Natural killer cell (primary cell): Measurements from ENCODE around the gene ZDHHC14. TPM values are rescaled to one million over a fixed set of nuclear protein-coding genes. Genes with fewer than 3 reads are reported as not detected.

Experiments used
- ATAC-seq, 3 donors: fragments of 150-1000 bp in 2 of 3; fragments of 200-7000 bp in 1 of 3; cut with Tn5 transposase; 1 replicate in 1 of 3; 2 replicates in 2 of 3; pipeline ENCODE4 v1.10.0; 2021; ENCODE audit warnings: mild to moderate bottlenecking in 2 of 3, moderate library complexity in 2 of 3
- DNase-seq, 2 donors: peaks; one replicate each; pipeline versions ENCODE4 v3.0.0 to v3.0.0-alpha.2; 2013 to 2021; ENCODE audit warnings: mixed read lengths in 1 of 2
- H3K27ac ChIP-seq: one replicate; pipeline ENCODE4 v1.5.1; 2013; ENCODE audit warnings: mild to moderate bottlenecking, low read length
- H3K27me3 ChIP-seq: one replicate; pipeline ENCODE4 v1.6.1; 2013; ENCODE audit warnings: low read length; ENCODE audit not compliant: control insufficient read depth, insufficient read depth
- H3K36me3 ChIP-seq: one replicate; pipeline ENCODE4 v1.6.1; 2013; ENCODE audit warnings: low read length; ENCODE audit not compliant: control insufficient read depth, insufficient read depth
- H3K4me1 ChIP-seq: one replicate; pipeline ENCODE4 v1.6.1; 2013; ENCODE audit warnings: low read length; ENCODE audit not compliant: control insufficient read depth, insufficient read depth
- H3K4me3 ChIP-seq: one replicate; pipeline ENCODE4 v1.5.1; 2013; ENCODE audit warnings: low read length
- H3K9me3 ChIP-seq: one replicate; pipeline ENCODE4 v1.6.1; 2013; ENCODE audit warnings: low read length; ENCODE audit not compliant: control insufficient read depth, insufficient read depth
- H3K27ac Mint-ChIP-seq, 2 donors: one replicate each; pipeline ENCODE4 v1.8.0; 2022; ENCODE audit warnings: mild to moderate bottlenecking in 2 of 2, mixed read lengths in 2 of 2, moderate library complexity in 1 of 2
- H3K27me3 Mint-ChIP-seq, 2 donors: one replicate each; pipeline ENCODE4 v1.8.0; 2022; ENCODE audit warnings: low read depth in 2 of 2, mixed read lengths in 2 of 2
- H3K36me3 Mint-ChIP-seq: one replicate; pipeline ENCODE4 v1.8.0; 2022; ENCODE audit warnings: mixed read lengths
- H3K4me1 Mint-ChIP-seq, 2 donors: one replicate each; pipeline ENCODE4 v1.8.0; 2022; ENCODE audit warnings: mixed read lengths in 2 of 2
- H3K4me3 Mint-ChIP-seq: one replicate; pipeline ENCODE4 v1.8.0; 2022; ENCODE audit warnings: mild to moderate bottlenecking, moderate library complexity, mixed read lengths
- H3K9me3 Mint-ChIP-seq, 2 donors: one replicate each; pipeline ENCODE4 v1.8.0; 2022; ENCODE audit warnings: mixed read lengths in 2 of 2
- CTCF ChIP-seq: fragments of 200-600 bp; IDR thresholded peaks from one replicate; pipeline ENCODE4 v1.8.0; 2022; ENCODE audit warnings: antibody characterized with exemption
- WGBS: methylation state at CpG from one replicate; pipeline ENCODE4 v1.1.7; 2013; ENCODE audit warnings: missing lambda C conversion rate; ENCODE audit not compliant: insufficient coverage; 5-methylcytosine and 5-hydroxymethylcytosine counted together
- intact Hi-C: fragments of 100-400 bp; cut with micrococcal nuclease; formaldehyde crosslinking; loops from one replicate; pipeline ENCODE4 v1.14.2; 2022
- total RNA-seq, 4 donors: library from RNA; stranded (reverse); fragments of 120-200 nt in 1 of 4; gene quantifications; one replicate each; pipeline versions ENCODE4 v1.2.3 to v1.2.4, GENCODE V29; 2013 to 2022

Gene ZDHHC14
- total RNA-seq, 3 donors from 2014 or later (not counting 1 experiment from before 2014, with no cell fraction given) = 6.7 to 11.3 (median 10.6) TPM

- no peaks in the 10 kb centered on the region for H3K36me3 Mint-ChIP-seq
- intact Hi-C loops = no loop called here
- peaks cover 9% of the 10 kb centered on the region for H3K4me1 ChIP-seq
- H3K36me3 ChIP-seq = no peaks in the 10 kb centered on the region
- H3K27ac ChIP-seq = no peak overlapping the region
- H3K4me3 Mint-ChIP-seq = no peak overlapping the region
- no peak for DNase-seq
- ATAC-seq = no peak
- H3K27me3 ChIP-seq = no peaks in the 10 kb centered on the region
- TF ChIP-seq CTCF = no peak
- H3K4me3 ChIP-seq = no peak overlapping the region
- peak overlapping the region in 1 of 2 donors; percentile 48 for H3K27ac Mint-ChIP-seq
- no peaks in the 10 kb centered on the region for H3K9me3 Mint-ChIP-seq
- peaks cover 9 to 10% of the 10 kb centered on the region in 2 donors for H3K4me1 Mint-ChIP-seq
- H3K27me3 Mint-ChIP-seq = no peaks in the 10 kb centered on the region
- WGBS = 81% methylated on average over 11 of the region's 12 CpGs
- H3K9me3 ChIP-seq = no peaks in the 10 kb centered on the region
Measured at GRCh38 chr6:157607317-157608109, 226.5 kb downstream of the ZDHHC14 start.

DNA sequence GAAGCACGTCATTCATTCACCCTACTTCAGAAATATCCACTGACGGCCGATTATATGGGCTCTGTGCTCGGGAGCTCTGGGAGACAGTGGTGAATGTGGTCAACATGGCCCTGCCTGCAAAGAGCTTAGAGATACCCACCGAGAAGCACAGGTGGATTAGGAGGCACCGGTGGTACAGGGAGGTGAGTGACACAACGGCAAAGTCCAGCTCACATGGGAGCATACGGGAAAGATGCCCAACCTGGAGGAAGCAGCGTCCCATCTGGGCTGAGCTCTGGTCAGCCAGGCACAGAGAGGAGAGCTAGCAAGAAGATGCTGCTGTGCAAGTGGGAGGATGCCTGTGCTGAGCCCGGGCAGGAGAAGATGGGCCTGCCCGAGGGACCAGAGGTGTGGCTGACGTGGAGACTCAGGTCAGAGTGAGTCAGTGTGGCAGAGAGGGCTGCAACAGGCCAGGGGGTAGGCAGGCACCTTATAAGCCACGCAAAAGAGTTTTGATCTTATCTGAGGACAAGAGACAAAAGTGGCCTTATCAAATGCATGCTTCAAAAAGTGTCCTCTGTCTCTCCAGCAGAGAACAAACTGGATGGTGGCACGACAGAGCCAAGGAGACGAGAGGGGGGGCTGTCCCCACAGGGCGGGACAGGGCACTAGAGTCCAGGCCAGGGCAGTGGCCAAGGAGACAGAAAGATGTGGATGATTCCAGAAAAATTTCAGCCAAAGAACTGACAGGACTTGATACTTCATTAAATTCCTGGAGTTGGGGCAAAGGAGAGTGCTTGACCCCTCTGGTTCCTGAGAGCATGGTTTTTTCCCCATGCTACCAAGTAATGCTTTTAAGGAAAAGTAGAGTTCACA lies 227.5 kb downstream of the ZDHHC14 start:
- intact Hi-C loops = no loop called here
- Mint-ChIP-seq H3K4me3 (no peak overlapping the region), H3K4me1 (peaks cover 9 to 10% of the 10 kb centered on the region in 2 donors), H3K36me3 (no peaks in the 10 kb centered on the region), H3K27ac (no peak overlapping the region), H3K9me3 (no peaks in the 10 kb centered on the region), H3K27me3 (no peaks in the 10 kb centered on the region)
- Histone ChIP-seq H3K27me3 (no peaks in the 10 kb centered on the region), H3K4me1 (peaks cover 9% of the 10 kb centered on the region), H3K9me3 (no peaks in the 10 kb centered on the region), H3K4me3 (no peak overlapping the region), H3K27ac (no peak overlapping the region), H3K36me3 (no peaks in the 10 kb centered on the region)
- no peak for TF ChIP-seq CTCF
- WGBS = 88% methylated on average over 16 of the region's 16 CpGs
- DNase-seq (no peak), ATAC-seq (no peak)

DNA sequence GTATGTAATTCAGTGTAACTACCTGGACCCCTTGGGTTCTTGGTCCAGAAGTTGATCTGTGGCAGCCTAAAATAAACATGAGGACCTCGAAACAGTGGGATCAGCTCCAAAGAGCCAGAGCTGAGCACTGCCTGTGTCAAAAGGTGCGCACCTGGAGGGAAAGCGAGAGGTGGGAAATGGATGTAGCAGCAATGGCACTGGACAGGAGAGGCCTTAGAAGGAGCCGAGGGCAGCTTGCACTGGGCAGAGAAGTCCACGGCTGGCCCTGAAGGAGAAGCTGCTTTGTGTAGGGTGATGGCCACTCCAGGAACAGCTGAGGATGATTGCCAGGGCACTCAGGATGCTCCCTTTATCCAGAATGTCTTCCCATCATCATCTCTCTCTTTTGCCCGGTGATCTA lies 228.1 kb downstream of the ZDHHC14 start:
- H3K36me3 Mint-ChIP-seq = no peaks in the 10 kb centered on the region
- no peak overlapping the region for H3K27ac Mint-ChIP-seq
- no peak for DNase-seq
- H3K9me3 Mint-ChIP-seq = no peaks in the 10 kb centered on the region
- H3K4me3 Mint-ChIP-seq = no peak overlapping the region
- Histone ChIP-seq H3K9me3 (no peaks in the 10 kb centered on the region), H3K4me3 (no peak overlapping the region), H3K4me1 (peaks cover 9% of the 10 kb centered on the region), H3K27ac (no peak overlapping the region), H3K27me3 (no peaks in the 10 kb centered on the region), H3K36me3 (no peaks in the 10 kb centered on the region)
- peaks cover 10 to 14% of the 10 kb centered on the region in 2 donors for H3K4me1 Mint-ChIP-seq
- WGBS = 97% methylated on average over 6 of the region's 6 CpGs
- no peaks in the 10 kb centered on the region for H3K27me3 Mint-ChIP-seq
- intact Hi-C loops = no loop called here
- TF ChIP-seq CTCF = no peak
- no peak for ATAC-seq
